Lung (tissue), 12 donors: ENCODE results near the gene LMF1. TPM values are rescaled to one million over a fixed set of nuclear protein-coding genes. Genes with fewer than 3 reads are reported as not detected.

Source experiments
- ATAC-seq: fragments of 200-7000 bp; cut with Tn5 transposase; one replicate; pipeline ENCODE4 v1.9.1; 2020; ENCODE audit warnings: moderate number of reproducible peaks; ENCODE audit not compliant: insufficient read depth, low FRiP score
- DNase-seq, 3 donors: peaks; one replicate each; pipeline ENCODE4 v3.0.0-alpha.2; 2013 to 2017
- H3K27ac ChIP-seq, 2 donors: one replicate each; pipeline ENCODE4 v1.5.1; 2013; ENCODE audit warnings: mild to moderate bottlenecking in 2 of 2, moderate library complexity in 2 of 2, control low read depth in 1 of 2, inconsistent platforms in 1 of 2, low read depth in 1 of 2, low read length in 1 of 2
- H3K27me3 ChIP-seq, 3 donors: one replicate each; pipeline ENCODE4 v1.5.1; 2013; ENCODE audit warnings: low read length in 2 of 3; ENCODE audit not compliant: control insufficient read depth in 3 of 3, insufficient read depth in 3 of 3
- H3K36me3 ChIP-seq, 4 donors: one replicate each; pipeline ENCODE4 v1.5.1; 2013; ENCODE audit warnings: low read length in 4 of 4, mild to moderate bottlenecking in 1 of 4, moderate library complexity in 1 of 4; ENCODE audit not compliant: control insufficient read depth in 4 of 4, insufficient read depth in 4 of 4
- H3K4me1 ChIP-seq, 5 donors: one replicate each; pipeline ENCODE4 v1.5.1; 2013; ENCODE audit warnings: low read length in 5 of 5, mild to moderate bottlenecking in 2 of 5, moderate library complexity in 1 of 5; ENCODE audit not compliant: control insufficient read depth in 5 of 5, insufficient read depth in 5 of 5
- H3K4me3 ChIP-seq: one replicate; pipeline ENCODE4 v1.5.1; 2013; ENCODE audit warnings: mild to moderate bottlenecking, control low read depth, moderate library complexity
- H3K9ac ChIP-seq, 2 donors: one replicate each; pipeline ENCODE4 v1.5.1; 2013; ENCODE audit warnings: low read length in 2 of 2, control low read depth in 1 of 2; ENCODE audit not compliant: insufficient read depth in 1 of 2
- H3K9me3 ChIP-seq, 4 donors: one replicate each; pipeline ENCODE4 v1.5.1; 2013; ENCODE audit warnings: low read length in 3 of 4, mild to moderate bottlenecking in 1 of 4, moderate library complexity in 1 of 4; ENCODE audit not compliant: control insufficient read depth in 4 of 4, insufficient read depth in 3 of 4
- WGBS, 2 donors: extraction: QIAGEN DNeasy Blood & Tissue Kit; methylation state at CpG; one replicate each; pipeline ENCODE4 v1.1.7; 2013; 5-methylcytosine and 5-hydroxymethylcytosine counted together
- polyA plus RNA-seq, 2 donors: library from polyadenylated mRNA; stranded (reverse); fragments of 200-250 nt; gene quantifications; one replicate each; pipeline ENCODE4 v1.2.1, GENCODE V29; 2013
- total RNA-seq, 2 donors: library from RNA; depleted of rRNA in 1 of 2; stranded (reverse); fragments of >200 nt in 1 of 2; gene quantifications; one replicate each; pipeline ENCODE4 v1.2.1, GENCODE V29; 2014 to 2021
- TF ChIP-seq, protein P1 (sequence below): IDR thresholded peaks from 2 replicates; pipeline ENCODE4 v1.5.1; 2012; ENCODE audit warnings: mild to moderate bottlenecking; ENCODE audit errors: control extremely low read depth, extremely low read depth
- donor health status: control.
- donor health status: control.
- donor health status: Bipolar disorder and iron deficiency.
- donor health status: healthy.
- donor health status: DM: yes; HTN: yes; CAD: no.

The LMF1 gene
- total and polyA plus RNA-seq, 4 donors, result 9.1 to 23.7 (median 20.6) TPM

DNA sequence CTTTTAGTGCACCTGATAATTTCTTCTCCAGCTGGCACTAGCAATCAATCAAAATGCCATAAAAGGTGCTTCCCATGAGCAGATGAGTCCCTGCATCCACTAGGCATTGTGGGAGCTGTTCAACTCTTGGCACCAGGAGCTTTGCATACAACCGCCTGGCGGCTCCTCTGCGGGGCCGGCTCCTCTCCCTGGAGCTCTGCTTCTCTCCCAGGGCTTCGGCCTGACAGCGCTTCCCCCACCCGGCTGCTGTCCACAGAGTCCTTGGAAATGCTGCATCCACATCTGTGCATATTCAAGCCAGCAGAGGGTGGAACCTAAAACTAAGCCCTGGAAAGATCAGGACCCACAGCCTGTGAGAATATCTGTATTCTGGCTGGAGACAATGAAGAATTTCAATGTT is 62.9 kb downstream of the LMF1 start:
- no peak for ATAC-seq
- Histone ChIP-seq H3K36me3 (peaks cover 0 to 26% (median 15%) of the 10 kb centered on the region in 4 donors), H3K27me3 (no peaks in the 10 kb centered on the region), H3K9ac (no peak overlapping the region), H3K4me1 (no peaks in the 10 kb centered on the region), H3K9me3 (peaks cover 0 to 6% (median 1%) of the 10 kb centered on the region in 4 donors), H3K4me3 (no peak overlapping the region), H3K27ac (no peak overlapping the region)
- WGBS, 2 donors, result 97% methylated on average over 7 of the region's 7 CpGs
- DNase-seq, result no peak
- TF ChIP-seq, protein P1, sequence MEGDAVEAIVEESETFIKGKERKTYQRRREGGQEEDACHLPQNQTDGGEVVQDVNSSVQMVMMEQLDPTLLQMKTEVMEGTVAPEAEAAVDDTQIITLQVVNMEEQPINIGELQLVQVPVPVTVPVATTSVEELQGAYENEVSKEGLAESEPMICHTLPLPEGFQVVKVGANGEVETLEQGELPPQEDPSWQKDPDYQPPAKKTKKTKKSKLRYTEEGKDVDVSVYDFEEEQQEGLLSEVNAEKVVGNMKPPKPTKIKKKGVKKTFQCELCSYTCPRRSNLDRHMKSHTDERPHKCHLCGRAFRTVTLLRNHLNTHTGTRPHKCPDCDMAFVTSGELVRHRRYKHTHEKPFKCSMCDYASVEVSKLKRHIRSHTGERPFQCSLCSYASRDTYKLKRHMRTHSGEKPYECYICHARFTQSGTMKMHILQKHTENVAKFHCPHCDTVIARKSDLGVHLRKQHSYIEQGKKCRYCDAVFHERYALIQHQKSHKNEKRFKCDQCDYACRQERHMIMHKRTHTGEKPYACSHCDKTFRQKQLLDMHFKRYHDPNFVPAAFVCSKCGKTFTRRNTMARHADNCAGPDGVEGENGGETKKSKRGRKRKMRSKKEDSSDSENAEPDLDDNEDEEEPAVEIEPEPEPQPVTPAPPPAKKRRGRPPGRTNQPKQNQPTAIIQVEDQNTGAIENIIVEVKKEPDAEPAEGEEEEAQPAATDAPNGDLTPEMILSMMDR, result no peak

DNA sequence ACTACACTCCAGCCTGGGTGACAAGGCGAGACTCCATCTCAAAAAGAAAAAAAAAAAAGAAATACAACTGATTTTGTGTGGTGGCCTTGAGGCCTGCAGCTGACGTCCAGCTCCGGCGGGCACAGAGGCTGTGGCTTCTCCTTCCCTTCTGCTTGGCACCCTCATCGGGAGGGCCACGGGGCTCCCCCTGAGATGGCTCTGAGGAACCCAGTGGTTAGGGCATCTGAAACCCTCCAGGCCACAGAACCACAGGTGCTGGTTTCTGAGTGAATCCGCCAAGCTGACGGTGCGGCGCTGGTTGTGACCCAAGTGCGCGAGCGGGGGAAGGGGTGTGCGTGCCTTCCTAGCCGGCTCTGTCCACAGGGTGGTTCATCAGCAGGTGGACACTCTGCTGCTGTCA is 63.4 kb downstream of the LMF1 start:
- peaks cover 0 to 26% (median 15%) of the 10 kb centered on the region in 4 donors for H3K36me3 ChIP-seq
- DNase-seq, result no peak

DNA sequence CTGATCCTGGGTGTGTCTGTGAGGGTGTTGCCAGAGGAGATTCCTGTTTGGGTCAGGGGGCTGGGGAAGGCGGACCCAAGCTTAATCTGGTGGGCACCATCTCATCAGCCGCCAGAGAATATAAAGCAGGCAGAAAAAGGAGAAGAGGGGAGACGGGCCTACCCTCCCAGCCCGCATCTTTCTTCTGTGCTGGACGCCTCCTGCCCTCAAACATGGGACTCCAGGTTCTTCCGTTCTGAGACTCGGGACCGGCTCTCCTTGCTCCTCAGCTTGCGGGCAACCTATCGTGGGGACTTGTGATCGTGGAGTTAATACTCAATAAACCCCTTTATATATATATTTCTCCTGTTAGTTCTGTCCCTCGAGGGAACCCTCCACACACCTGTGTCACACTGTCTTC is 64.5 kb downstream of the LMF1 start:
- 98 to 100% methylated on average over 12 of the region's 12 CpGs for WGBS, 2 donors
- ATAC-seq (no peak), DNase-seq (no peak)
- peaks cover 0 to 26% (median 15%) of the 10 kb centered on the region in 4 donors for H3K36me3 ChIP-seq
- H3K4me3 ChIP-seq, result no peak overlapping the region
- TF ChIP-seq, protein P1, result no peak
- H3K9ac ChIP-seq, result no peak overlapping the region
- H3K27me3 ChIP-seq, result no peaks in the 10 kb centered on the region
- H3K4me1 ChIP-seq, result no peaks in the 10 kb centered on the region
- H3K9me3 ChIP-seq, result peaks cover 0 to 4% (median 1%) of the 10 kb centered on the region in 4 donors
- H3K27ac ChIP-seq, result no peak overlapping the region

More for the DNA sequence above, 63.4 kb downstream of the LMF1 start:
- H3K9me3 ChIP-seq, result peaks cover 0 to 4% (median 1%) of the 10 kb centered on the region in 4 donors
- no peak overlapping the region for H3K27ac ChIP-seq
- TF ChIP-seq, protein P1, result no peak
- ATAC-seq, result no peak
- no peaks in the 10 kb centered on the region for H3K27me3 ChIP-seq
- no peak overlapping the region for H3K9ac ChIP-seq
- no peaks in the 10 kb centered on the region for H3K4me1 ChIP-seq
- H3K4me3 ChIP-seq, result no peak overlapping the region
- WGBS, 2 donors, result 97 to 98% methylated on average over 15 of the region's 15 CpGs
